Naive B cell (primary cell): ENCODE results near the gene ELMOD1. TPM values are rescaled to one million over a fixed set of nuclear protein-coding genes. Genes with fewer than 3 reads are reported as not detected.
A peak's percentile ranks its signal among the peaks of the same experiment; 100 is the strongest.
"Not testable (repeated sequence)": the region's sequence is repeated elsewhere in the genome, so short reads cannot be mapped to it uniquely, and the experiment has no call there.

ENCODE experiments used
- ATAC-seq, 2 donors: fragments of 150-1000 bp; cut with Tn5 transposase; 2 replicates each; pipeline ENCODE4 v1.10.0; 2021; ENCODE audit warnings: low read depth in 2 of 2, mild to moderate bottlenecking in 2 of 2, moderate library complexity in 2 of 2
- DNase-seq: peaks from one replicate; pipeline ENCODE4 v3.0.0; 2022
- H3K27ac Mint-ChIP-seq, 6 donors: one replicate each; pipeline ENCODE4 v1.8.0; 2020 to 2022; ENCODE audit warnings: mild to moderate bottlenecking in 6 of 6, mixed read lengths in 6 of 6, moderate library complexity in 5 of 6, inconsistent platforms in 2 of 6
- H3K27me3 Mint-ChIP-seq, 3 donors: one replicate each; pipeline ENCODE4 v1.8.0; 2021 to 2022; ENCODE audit warnings: mixed read lengths in 3 of 3, mild to moderate bottlenecking in 1 of 3
- H3K36me3 Mint-ChIP-seq, 2 donors: one replicate each; pipeline ENCODE4 v1.8.0; 2020 to 2022; ENCODE audit warnings: mixed read lengths in 2 of 2, inconsistent platforms in 1 of 2, mild to moderate bottlenecking in 1 of 2
- H3K4me1 Mint-ChIP-seq, 3 donors: one replicate each; pipeline ENCODE4 v1.8.0; 2020 to 2022; ENCODE audit warnings: mixed read lengths in 3 of 3, inconsistent platforms in 1 of 3, mild to moderate bottlenecking in 1 of 3, moderate library complexity in 1 of 3
- H3K4me3 Mint-ChIP-seq, 8 donors: one replicate each; pipeline ENCODE4 v1.8.0; 2020 to 2022; ENCODE audit warnings: mild to moderate bottlenecking in 8 of 8, mixed read lengths in 8 of 8, moderate library complexity in 8 of 8, inconsistent platforms in 2 of 8
- H3K9me3 Mint-ChIP-seq, 7 donors: one replicate each; pipeline ENCODE4 v1.8.0; 2020 to 2022; ENCODE audit warnings: mixed read lengths in 7 of 7, mild to moderate bottlenecking in 5 of 7, inconsistent platforms in 2 of 7, moderate library complexity in 1 of 7
- polyA plus RNA-seq, 6 donors: library from polyadenylated mRNA; unstranded; fragments of 300-500 nt; fragmentation: Illumina TruSeq; gene quantifications; one replicate each; pipeline ENCODE4 v1.2.3, GENCODE V29; 2021; ENCODE audit warnings: low read depth in 6 of 6

ELMOD1 gene
- polyA plus RNA-seq: not detected

GRCh38 chr11:107590460-107591377, at the start of gene ELMOD1:
Gene ELMOD1 (plus strand): TSS chr11:107591147. CDS start chr11:107618190, 27,043 bp downstream.
- DNase-seq: no peak
- no peaks in the 10 kb centered on the region for H3K36me3 Mint-ChIP-seq
- ATAC-seq: peak; percentile 47 to 56
- H3K27me3 Mint-ChIP-seq: peaks cover 80 to 85% (median 80%) of the 10 kb centered on the region in 3 donors
- H3K9me3 Mint-ChIP-seq: peaks cover 0 to 7% (median 2%) of the 10 kb centered on the region in 7 donors
- H3K4me3 Mint-ChIP-seq: peak within 1 kb of the TSS; percentile 76 to 95 (median 90)
- peak within 1 kb of the TSS in 1 of 6 donors; percentile 64 for H3K27ac Mint-ChIP-seq
- peaks cover 19 to 35% (median 29%) of the 10 kb centered on the region in 3 donors for H3K4me1 Mint-ChIP-seq

GRCh38 chr11:107545101-107545514, 45.8 kb upstream of the ELMOD1 start:
- H3K27me3 Mint-ChIP-seq: no peaks in the 10 kb centered on the region
- no peak for ATAC-seq
- peaks cover 0 to 5% of the 10 kb centered on the region in 2 donors for H3K36me3 Mint-ChIP-seq
- H3K4me3 Mint-ChIP-seq: no peak overlapping the region
- H3K27ac Mint-ChIP-seq: no peak overlapping the region
- H3K9me3 Mint-ChIP-seq: no peaks in the 10 kb centered on the region
- no peak for DNase-seq
- peaks cover 0 to 7% (median 6%) of the 10 kb centered on the region in 3 donors for H3K4me1 Mint-ChIP-seq

GRCh38 chr11:107547961-107548360, 43.0 kb upstream of the ELMOD1 start:
- no peak for ATAC-seq
- no peaks in the 10 kb centered on the region for H3K27me3 Mint-ChIP-seq
- no peak overlapping the region for H3K27ac Mint-ChIP-seq
- no peak for DNase-seq
- no peak overlapping the region for H3K4me3 Mint-ChIP-seq
- peaks cover 0 to 7% of the 10 kb centered on the region in 2 donors for H3K36me3 Mint-ChIP-seq
- H3K9me3 Mint-ChIP-seq: no peaks in the 10 kb centered on the region
- H3K4me1 Mint-ChIP-seq: peaks cover 0 to 7% (median 6%) of the 10 kb centered on the region in 3 donors

- DNase-seq: peak; percentile 26
Measured at GRCh38 chr11:107549253-107549953, 41.5 kb upstream of the ELMOD1 start.

GRCh38 chr11:107549954-107550285, 41.0 kb upstream of the ELMOD1 start:
- Mint-ChIP-seq H3K36me3 (peaks cover 0 to 12% of the 10 kb centered on the region in 2 donors), H3K9me3 (no peaks in the 10 kb centered on the region), H3K4me3 (no peak overlapping the region), H3K4me1 (peaks cover 0 to 4% (median under 1%) of the 10 kb centered on the region in 3 donors), H3K27ac (no peak overlapping the region), H3K27me3 (no peaks in the 10 kb centered on the region)
- DNase-seq (no peak), ATAC-seq (no peak)

More at GRCh38 chr11:107549253-107549953, 41.5 kb upstream of the ELMOD1 start:
- no peaks in the 10 kb centered on the region for H3K27me3 Mint-ChIP-seq
- no peaks in the 10 kb centered on the region for H3K9me3 Mint-ChIP-seq
- no peak overlapping the region for H3K4me3 Mint-ChIP-seq
- no peak for ATAC-seq
- H3K36me3 Mint-ChIP-seq: peaks cover 0 to 12% of the 10 kb centered on the region in 2 donors
- H3K27ac Mint-ChIP-seq: no peak overlapping the region
- peaks cover 0 to 7% (median 6%) of the 10 kb centered on the region in 3 donors for H3K4me1 Mint-ChIP-seq

GRCh38 chr11:107550304-107550703, 40.6 kb upstream of the ELMOD1 start:
- Mint-ChIP-seq H3K36me3 (peaks cover 0 to 12% of the 10 kb centered on the region in 2 donors), H3K27ac (peak overlapping the region in 1 of 6 donors; percentile 70), H3K9me3 (no peaks in the 10 kb centered on the region), H3K4me1 (peaks cover 0 to 4% (median 0%) of the 10 kb centered on the region in 3 donors), H3K27me3 (no peaks in the 10 kb centered on the region), H3K4me3 (no peak overlapping the region)
- ATAC-seq: no peak
- DNase-seq: no peak

GRCh38 chr11:107561688-107562087, 29.3 kb upstream of the ELMOD1 start:
- no peak for ATAC-seq
- peak overlapping the region in 2 of 6 donors; percentile 38 to 59 for H3K27ac Mint-ChIP-seq

GRCh38 chr11:107562647-107563208, 28.2 kb upstream of the ELMOD1 start:
- peaks cover 33 to 50% (median 34%) of the 10 kb centered on the region in 3 donors for H3K4me1 Mint-ChIP-seq
- DNase-seq: no peak

More at GRCh38 chr11:107561688-107562087, 29.3 kb upstream of the ELMOD1 start:
- Mint-ChIP-seq H3K4me3 (no peak overlapping the region), H3K4me1 (peaks cover 26 to 44% (median 26%) of the 10 kb centered on the region in 3 donors), H3K27me3 (no peaks in the 10 kb centered on the region), H3K36me3 (peaks cover 0 to 11% of the 10 kb centered on the region in 2 donors), H3K9me3 (no peaks in the 10 kb centered on the region)
- no peak for DNase-seq

GRCh38 chr11:107563702-107564101, 27.2 kb upstream of the ELMOD1 start:
- DNase-seq (peak; percentile 37), ATAC-seq (no peak)
- Mint-ChIP-seq H3K27ac (peak overlapping the region in 3 of 6 donors; percentile 56 to 90 (median 66)), H3K4me3 (peak overlapping the region in 3 of 8 donors; percentile 26 to 94 (median 45)), H3K4me1 (peaks cover 39 to 57% (median 43%) of the 10 kb centered on the region in 3 donors), H3K9me3 (no peaks in the 10 kb centered on the region), H3K27me3 (no peaks in the 10 kb centered on the region), H3K36me3 (peaks cover 0 to 11% of the 10 kb centered on the region in 2 donors)

More at GRCh38 chr11:107562647-107563208, 28.2 kb upstream of the ELMOD1 start:
- no peak for ATAC-seq
- Mint-ChIP-seq H3K27me3 (no peaks in the 10 kb centered on the region), H3K4me3 (peak overlapping the region in 1 of 8 donors; percentile 50), H3K27ac (peak overlapping the region in 3 of 6 donors; percentile 59 to 94 (median 79)), H3K36me3 (peaks cover 0 to 11% of the 10 kb centered on the region in 2 donors), H3K9me3 (no peaks in the 10 kb centered on the region)

- peak overlapping the region; percentile 84 to 97 (median 94) for H3K27ac Mint-ChIP-seq
- DNase-seq: no peak
- no peaks in the 10 kb centered on the region for H3K27me3 Mint-ChIP-seq
- peak overlapping the region; percentile 91 to 96 (median 93) for H3K4me3 Mint-ChIP-seq
- ATAC-seq: no peak
- peaks cover 0 to 3% of the 10 kb centered on the region in 2 donors for H3K36me3 Mint-ChIP-seq
- H3K4me1 Mint-ChIP-seq: peaks cover 39 to 57% (median 43%) of the 10 kb centered on the region in 3 donors
- no peaks in the 10 kb centered on the region for H3K9me3 Mint-ChIP-seq
Measured at GRCh38 chr11:107564877-107565218, 26.1 kb upstream of the ELMOD1 start.

GRCh38 chr11:107565219-107565937, 25.6 kb upstream of the ELMOD1 start, which contains the start of gene ALKBH8:
Gene ALKBH8 (minus strand): TSS chr11:107565735. CDS start chr11:107560893, 4,842 bp downstream.
- H3K4me3 Mint-ChIP-seq: peak within 1 kb of the TSS; percentile 91 to 96 (median 93)
- H3K9me3 Mint-ChIP-seq: no peaks in the 10 kb centered on the region
- ATAC-seq (peak; percentile 81 to 85), DNase-seq (peak; percentile 76)
- peak within 1 kb of the TSS; percentile 84 to 97 (median 94) for H3K27ac Mint-ChIP-seq
- H3K27me3 Mint-ChIP-seq: no peaks in the 10 kb centered on the region
- H3K4me1 Mint-ChIP-seq: peaks cover 39 to 57% (median 43%) of the 10 kb centered on the region in 3 donors
- no peaks in the 10 kb centered on the region for H3K36me3 Mint-ChIP-seq

GRCh38 chr11:107565955-107566501, 24.9 kb upstream of the ELMOD1 start:
- H3K36me3 Mint-ChIP-seq, ATAC-seq: not testable (repeated sequence)
- H3K4me1 Mint-ChIP-seq: peaks cover 39 to 57% (median 43%) of the 10 kb centered on the region in 3 donors

More at GRCh38 chr11:107565955-107566501, 24.9 kb upstream of the ELMOD1 start:
- not testable (repeated sequence) for H3K27me3 Mint-ChIP-seq, H3K9me3 Mint-ChIP-seq, DNase-seq
- H3K4me3 Mint-ChIP-seq: peak overlapping the region; percentile 91 to 96 (median 93)
- H3K27ac Mint-ChIP-seq: peak overlapping the region; percentile 80 to 97 (median 92)
